ENCODE measurements around the gene PALM3.

The PALM3 gene

GRCh38 chr19:14089662-14090508 lies 28.0 kb upstream of the PALM3 start:
- peak; percentile 64 for DNase-seq (ENCODE audit: low read depth)
- peak overlapping the region; percentile 47 for H3K4me3 ChIP-seq (ENCODE audit: control insufficient read depth, low read depth, low read length)
- TF ChIP-seq, protein P1, sequence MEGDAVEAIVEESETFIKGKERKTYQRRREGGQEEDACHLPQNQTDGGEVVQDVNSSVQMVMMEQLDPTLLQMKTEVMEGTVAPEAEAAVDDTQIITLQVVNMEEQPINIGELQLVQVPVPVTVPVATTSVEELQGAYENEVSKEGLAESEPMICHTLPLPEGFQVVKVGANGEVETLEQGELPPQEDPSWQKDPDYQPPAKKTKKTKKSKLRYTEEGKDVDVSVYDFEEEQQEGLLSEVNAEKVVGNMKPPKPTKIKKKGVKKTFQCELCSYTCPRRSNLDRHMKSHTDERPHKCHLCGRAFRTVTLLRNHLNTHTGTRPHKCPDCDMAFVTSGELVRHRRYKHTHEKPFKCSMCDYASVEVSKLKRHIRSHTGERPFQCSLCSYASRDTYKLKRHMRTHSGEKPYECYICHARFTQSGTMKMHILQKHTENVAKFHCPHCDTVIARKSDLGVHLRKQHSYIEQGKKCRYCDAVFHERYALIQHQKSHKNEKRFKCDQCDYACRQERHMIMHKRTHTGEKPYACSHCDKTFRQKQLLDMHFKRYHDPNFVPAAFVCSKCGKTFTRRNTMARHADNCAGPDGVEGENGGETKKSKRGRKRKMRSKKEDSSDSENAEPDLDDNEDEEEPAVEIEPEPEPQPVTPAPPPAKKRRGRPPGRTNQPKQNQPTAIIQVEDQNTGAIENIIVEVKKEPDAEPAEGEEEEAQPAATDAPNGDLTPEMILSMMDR (conservative IDR thresholded peaks at IDR 0.05; ENCODE audit: control insufficient read depth, insufficient read depth, low read depth, low read length): no peak

GRCh38 chr19:14089412-14089661 lies 27.5 kb upstream of the PALM3 start:
- TF ChIP-seq, protein P1 (conservative IDR thresholded peaks at IDR 0.05; ENCODE audit: control insufficient read depth, insufficient read depth, low read depth, low read length): no peak
- peak overlapping the region; percentile 40 for H3K4me3 ChIP-seq (ENCODE audit: control insufficient read depth, low read depth, low read length)
- peak; percentile 35 for DNase-seq (ENCODE audit: low read depth)

- TF ChIP-seq, protein P1 (conservative IDR thresholded peaks at IDR 0.05; ENCODE audit: control insufficient read depth, insufficient read depth, low read depth, low read length): no peak
- no peak for DNase-seq (ENCODE audit: low read depth)
- peak overlapping the region; percentile 40 for H3K4me3 ChIP-seq (ENCODE audit: control insufficient read depth, low read depth, low read length)
Observed at GRCh38 chr19:14088634-14089411, 26.9 kb upstream of the PALM3 start.

DNA sequence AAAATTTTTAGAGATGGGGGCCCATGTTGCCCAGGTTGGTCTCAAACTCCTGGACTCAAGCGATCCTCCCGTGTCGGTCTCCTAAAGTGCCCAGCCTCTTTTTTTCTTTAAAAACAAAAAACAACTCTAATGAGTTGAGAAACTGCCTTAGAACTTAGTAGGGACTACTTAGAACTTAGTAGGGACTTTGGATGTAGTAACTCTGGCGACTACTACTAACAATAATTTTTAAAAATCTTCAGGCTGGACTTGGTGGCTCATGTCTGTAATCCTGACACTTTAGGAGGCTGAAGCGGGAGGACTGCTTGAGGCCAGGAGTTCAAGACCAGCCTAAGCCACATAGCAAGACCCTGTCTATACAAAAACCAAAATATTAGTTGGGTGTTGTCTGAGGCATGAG lies 24.2 kb upstream of the PALM3 start:
- TF ChIP-seq, protein P1 (conservative IDR thresholded peaks at IDR 0.05; ENCODE audit: control insufficient read depth, insufficient read depth, low read depth, low read length): no peak
- DNase-seq (ENCODE audit: low read depth): no peak
- H3K4me3 ChIP-seq (ENCODE audit: control insufficient read depth, low read depth, low read length): no peak overlapping the region

GRCh38 chr19:14085309-14085995 lies 23.6 kb upstream of the PALM3 start, which contains the start of gene C19orf67:
TSS of gene C19orf67 (minus strand) at chr19:14085783. CDS start at chr19:14085627, 156 bp downstream.
- no peak for DNase-seq (ENCODE audit: low read depth)
- TF ChIP-seq, protein P1 (conservative IDR thresholded peaks at IDR 0.05; ENCODE audit: control insufficient read depth, insufficient read depth, low read depth, low read length): no peak
- H3K4me3 ChIP-seq (ENCODE audit: control insufficient read depth, low read depth, low read length): no peak within 1 kb of the TSS

GRCh38 chr19:14082675-14082960 lies 20.7 kb upstream of the PALM3 start:
- H3K4me3 ChIP-seq (ENCODE audit: control insufficient read depth, low read depth, low read length): no peak overlapping the region
- DNase-seq (ENCODE audit: low read depth): no peak
- TF ChIP-seq, protein P1 (conservative IDR thresholded peaks at IDR 0.05; ENCODE audit: control insufficient read depth, insufficient read depth, low read depth, low read length): no peak
